ENCODE measurements around the gene TMEM126B.
A peak's percentile ranks its signal among the peaks of the same experiment; 100 is the strongest.

TMEM126B gene

GRCh38 chr11:85685820-85686459, 57.5 kb downstream of the TMEM126B start, which contains the start of gene CCDC89:
CCDC89 (minus strand) TSS chr11:85686195; CDS start chr11:85686130, 65 bp downstream.
- peak; percentile 77 for DNase-seq

Data from EL (cell line).